Neural progenitor cell (in vitro differentiated cells): Measurements from ENCODE around the gene ID4. TPM values are rescaled to one million over a fixed set of nuclear protein-coding genes. Genes with fewer than 3 reads are reported as not detected.

Experiments
- DNase-seq: peaks from one replicate; pipeline ENCODE4 v3.0.0-alpha.2; 2016; ENCODE audit warnings: low spot score
- H2AFZ ChIP-seq: fragments of 200-600 bp; sonication (generic); replicated peaks from 2 replicates; pipeline ENCODE4 v1.6.1; 2016; ENCODE audit warnings: antibody characterized with exemption
- H3F3A ChIP-seq: fragments of 200-600 bp; sonication (generic); 2 replicates; pipeline ENCODE4 v1.6.1; 2016; ENCODE audit warnings: antibody characterized with exemption, low read depth
- H3K27ac ChIP-seq: fragments of 200-600 bp; sonication (generic); 2 replicates; pipeline ENCODE4 v1.5.1; 2016; ENCODE audit warnings: mild to moderate bottlenecking
- H3K27me3 ChIP-seq: fragments of 200-600 bp; sonication (generic); 2 replicates; pipeline ENCODE4 v1.6.1; 2016; ENCODE audit warnings: mild to moderate bottlenecking, moderate library complexity
- H3K36me3 ChIP-seq: fragments of 200-600 bp; sonication (generic); 2 replicates; pipeline ENCODE4 v1.5.1; 2016
- H3K4me1 ChIP-seq: fragments of 200-600 bp; sonication (generic); 2 replicates; pipeline ENCODE4 v1.6.1; 2016; ENCODE audit warnings: mixed run types
- H3K4me2 ChIP-seq: fragments of 200-600 bp; sonication (generic); 2 replicates; pipeline ENCODE4 v1.6.1; 2016
- H3K4me3 ChIP-seq: fragments of 200-600 bp; sonication (generic); 2 replicates; pipeline ENCODE4 v1.5.1; 2016
- H3K79me2 ChIP-seq: fragments of 200-600 bp; sonication (generic); 2 replicates; pipeline ENCODE4 v1.6.1; 2016; ENCODE audit warnings: low read depth
- H3K9ac ChIP-seq: fragments of 200-600 bp; sonication (generic); 2 replicates; pipeline ENCODE4 v1.6.1; 2016
- H3K9me3 ChIP-seq: fragments of 200-600 bp; sonication (generic); 2 replicates; pipeline ENCODE4 v1.5.1; 2016; ENCODE audit warnings: low read depth
- H4K20me1 ChIP-seq: fragments of 200-600 bp; sonication (generic); 2 replicates; pipeline ENCODE4 v1.6.1; 2016; ENCODE audit warnings: low read depth
- H3K27ac Mint-ChIP-seq: 3 replicates; pipeline ENCODE4 v1.8.0; 2021; ENCODE audit warnings: mixed read lengths
- H3K27me3 Mint-ChIP-seq: 2 replicates; pipeline ENCODE4 v1.8.0; 2022; ENCODE audit warnings: low read depth, mild to moderate bottlenecking, inconsistent platforms, moderate library complexity, mixed read lengths; ENCODE audit not compliant: insufficient read depth
- H3K36me3 Mint-ChIP-seq: 3 replicates; pipeline ENCODE4 v1.8.0; 2021; ENCODE audit warnings: mixed read lengths
- H3K4me1 Mint-ChIP-seq: 3 replicates; pipeline ENCODE4 v1.8.0; 2021; ENCODE audit warnings: mixed read lengths
- H3K4me3 Mint-ChIP-seq: 3 replicates; pipeline ENCODE4 v1.8.0; 2021; ENCODE audit warnings: mild to moderate bottlenecking, moderate library complexity, mixed read lengths
- H3K9me3 Mint-ChIP-seq: 3 replicates; pipeline ENCODE4 v1.8.0; 2020; ENCODE audit warnings: mixed read lengths
- CTCF ChIP-seq: fragments of 200-600 bp; sonication (generic); IDR thresholded peaks from 2 replicates; pipeline ENCODE4 v1.5.1; 2017; ENCODE audit warnings: antibody characterized with exemption, mild to moderate bottlenecking
- EZH2 ChIP-seq: fragments of 200-600 bp; sonication (generic); IDR thresholded peaks from 2 replicates; pipeline ENCODE4 v1.6.1; 2017; ENCODE audit warnings: antibody characterized with exemption, mild to moderate bottlenecking, moderate library complexity
- EZH2phosphoT487 ChIP-seq: fragments of 200-600 bp; sonication (generic); IDR thresholded peaks from 2 replicates; pipeline ENCODE4 v1.6.1; 2017; ENCODE audit warnings: antibody characterized with exemption
- total RNA-seq: library from RNA; depleted of rRNA; stranded (reverse); fragments of >200 nt; gene quantifications from 2 replicates; pipeline ENCODE4 v1.2.3, GENCODE V29; 2015; ENCODE audit warnings: low replicate concordance

Gene ID4
- total RNA-seq, 1 donor from 2014 or later = 29.2 TPM

DNA sequence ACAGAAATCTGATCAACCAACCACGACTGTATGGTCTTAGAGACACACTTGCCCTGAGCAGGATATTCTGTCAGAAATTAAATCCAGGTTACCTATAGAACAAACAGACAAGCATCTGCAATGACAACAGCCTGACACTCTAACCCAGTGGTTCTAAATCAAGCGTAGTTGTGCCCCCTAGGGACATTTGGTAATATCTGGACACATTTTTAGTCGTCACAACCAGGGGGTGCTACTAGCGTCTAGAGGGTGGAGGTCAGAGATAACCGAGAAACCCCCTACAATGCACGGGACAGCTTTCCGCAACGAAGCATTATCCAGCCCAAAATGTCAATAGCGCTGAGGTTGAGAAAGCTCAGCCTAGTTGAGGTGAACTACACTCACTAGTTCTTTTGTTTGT, 32.3 kb downstream of the ID4 start:
- DNase-seq = peak; percentile 33
- TF ChIP-seq CTCF (peak; percentile 29), EZH2 (no peak)
- H3K27ac Mint-ChIP-seq = no peak overlapping the region
- H3K4me3 Mint-ChIP-seq = no peak overlapping the region
- no peaks in the 10 kb centered on the region for H3K36me3 Mint-ChIP-seq
- H3K9me3 Mint-ChIP-seq = no peaks in the 10 kb centered on the region
- no peak overlapping the region for H3K4me2 ChIP-seq
- no peak overlapping the region for H3K9ac ChIP-seq
- H3K4me1 Mint-ChIP-seq = peaks cover 2% of the 10 kb centered on the region
- H3K4me1 ChIP-seq = no peaks in the 10 kb centered on the region
- no peaks in the 10 kb centered on the region for H4K20me1 ChIP-seq
- no peak overlapping the region for H3K4me3 ChIP-seq
- H3K36me3 ChIP-seq = no peaks in the 10 kb centered on the region
- H3K27ac ChIP-seq = no peak overlapping the region
- peaks cover 7% of the 10 kb centered on the region for H3K27me3 Mint-ChIP-seq
- no peak overlapping the region for H2AFZ ChIP-seq
- no peaks in the 10 kb centered on the region for H3K9me3 ChIP-seq
- H3K27me3 ChIP-seq = no peaks in the 10 kb centered on the region
- no peaks in the 10 kb centered on the region for H3F3A ChIP-seq
- no peaks in the 10 kb centered on the region for H3K79me2 ChIP-seq

GRCh38 chr6:19870322-19870721, 33.2 kb downstream of the ID4 start:
- H3K4me1 ChIP-seq = no peaks in the 10 kb centered on the region
- H2AFZ ChIP-seq = no peak overlapping the region
- no peak overlapping the region for H3K4me2 ChIP-seq
- no peak overlapping the region for H3K9ac ChIP-seq
- no peak for DNase-seq
- H3K79me2 ChIP-seq = no peaks in the 10 kb centered on the region
- Mint-ChIP-seq H3K9me3 (no peaks in the 10 kb centered on the region), H3K4me1 (peaks cover 2% of the 10 kb centered on the region), H3K27me3 (peaks cover 7% of the 10 kb centered on the region), H3K4me3 (no peak overlapping the region), H3K27ac (no peak overlapping the region), H3K36me3 (no peaks in the 10 kb centered on the region)
- H3K9me3 ChIP-seq = no peaks in the 10 kb centered on the region
- no peak overlapping the region for H3K27ac ChIP-seq
- no peaks in the 10 kb centered on the region for H4K20me1 ChIP-seq
- no peak overlapping the region for H3K4me3 ChIP-seq
- no peak for TF ChIP-seq EZH2
- TF ChIP-seq EZH2phosphoT487 = no peak
- no peak for TF ChIP-seq CTCF
- H3K27me3 ChIP-seq = no peaks in the 10 kb centered on the region
- no peaks in the 10 kb centered on the region for H3K36me3 ChIP-seq
- H3F3A ChIP-seq = no peaks in the 10 kb centered on the region

GRCh38 chr6:19873031-19873430, 35.9 kb downstream of the ID4 start:
- peak; percentile 33 for DNase-seq
- Histone ChIP-seq H2AFZ (no peak overlapping the region), H3K9ac (no peak overlapping the region), H4K20me1 (no peaks in the 10 kb centered on the region), H3K4me3 (no peak overlapping the region), H3K4me2 (no peak overlapping the region), H3K27me3 (no peaks in the 10 kb centered on the region), H3K9me3 (no peaks in the 10 kb centered on the region), H3K79me2 (no peaks in the 10 kb centered on the region), H3F3A (no peaks in the 10 kb centered on the region), H3K27ac (no peak overlapping the region), H3K4me1 (no peaks in the 10 kb centered on the region), H3K36me3 (no peaks in the 10 kb centered on the region)
- Mint-ChIP-seq H3K27ac (no peak overlapping the region), H3K4me1 (peaks cover 2% of the 10 kb centered on the region), H3K4me3 (no peak overlapping the region), H3K36me3 (no peaks in the 10 kb centered on the region), H3K9me3 (no peaks in the 10 kb centered on the region), H3K27me3 (peaks cover 5% of the 10 kb centered on the region)
- TF ChIP-seq CTCF (peak; percentile 38), EZH2 (no peak)

DNA sequence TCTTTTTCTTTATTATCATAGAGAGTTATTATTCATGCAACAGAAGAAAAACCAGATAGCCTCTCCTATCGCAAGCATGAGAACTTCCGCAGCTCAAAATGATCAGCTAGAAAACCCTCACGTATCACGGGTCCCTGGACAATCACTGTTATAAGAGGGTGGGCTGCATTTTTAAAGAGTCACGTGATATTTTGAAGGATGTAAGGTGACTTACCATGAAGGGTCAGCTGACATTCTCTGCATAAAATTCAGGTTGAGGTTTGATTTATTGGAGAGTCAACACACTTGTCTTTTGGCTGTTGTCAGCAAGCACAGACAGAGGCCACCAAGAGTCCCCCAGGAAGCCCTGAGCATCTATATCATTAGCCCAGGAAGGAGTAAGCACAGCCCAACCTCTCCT, 39.5 kb downstream of the ID4 start:
- H3K4me2 ChIP-seq = no peak overlapping the region
- H3K36me3 ChIP-seq = no peaks in the 10 kb centered on the region
- TF ChIP-seq EZH2phosphoT487 (no peak), EZH2 (no peak), CTCF (no peak)
- Mint-ChIP-seq H3K27me3 (peaks cover 5% of the 10 kb centered on the region), H3K4me1 (peaks cover 2% of the 10 kb centered on the region), H3K36me3 (no peaks in the 10 kb centered on the region), H3K9me3 (no peaks in the 10 kb centered on the region), H3K4me3 (no peak overlapping the region), H3K27ac (no peak overlapping the region)
- no peaks in the 10 kb centered on the region for H3K79me2 ChIP-seq
- H3K9ac ChIP-seq = no peak overlapping the region
- H3K27me3 ChIP-seq = no peaks in the 10 kb centered on the region
- no peaks in the 10 kb centered on the region for H3K9me3 ChIP-seq
- H4K20me1 ChIP-seq = no peaks in the 10 kb centered on the region
- H3F3A ChIP-seq = no peaks in the 10 kb centered on the region
- H3K4me3 ChIP-seq = no peak overlapping the region
- no peaks in the 10 kb centered on the region for H3K4me1 ChIP-seq
- no peak overlapping the region for H2AFZ ChIP-seq
- DNase-seq = no peak
- H3K27ac ChIP-seq = no peak overlapping the region
